NCI-H446 (cell line): ENCODE results near the gene PHF19.

Experiments
- DNase-seq, 2 experiments: peaks; one replicate each; lab custom pipeline; 2025; lab: John Stamatoyannopoulos, UW

The PHF19 gene

DNA sequence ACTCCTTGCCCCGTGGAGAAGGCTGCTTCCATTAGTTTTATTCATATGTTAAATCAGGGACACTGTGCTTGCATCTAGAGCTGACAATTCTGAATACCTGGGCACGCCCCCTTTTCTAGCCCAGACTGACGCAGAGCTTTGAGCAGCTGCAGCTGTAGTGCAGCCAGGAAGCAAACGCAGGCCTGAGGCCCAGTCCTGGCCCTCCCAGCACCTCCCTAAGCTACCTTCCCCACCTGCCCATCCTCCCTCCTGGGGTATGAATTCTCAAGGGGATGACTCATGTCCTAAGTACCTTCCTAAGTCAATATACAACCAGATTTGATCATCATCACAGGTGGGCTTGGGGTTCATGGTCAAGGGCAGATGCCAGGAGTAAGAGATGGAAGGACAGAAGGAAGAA is 3.5 kb downstream of the PHF19 start:
- DNase-seq = no peak

DNA sequence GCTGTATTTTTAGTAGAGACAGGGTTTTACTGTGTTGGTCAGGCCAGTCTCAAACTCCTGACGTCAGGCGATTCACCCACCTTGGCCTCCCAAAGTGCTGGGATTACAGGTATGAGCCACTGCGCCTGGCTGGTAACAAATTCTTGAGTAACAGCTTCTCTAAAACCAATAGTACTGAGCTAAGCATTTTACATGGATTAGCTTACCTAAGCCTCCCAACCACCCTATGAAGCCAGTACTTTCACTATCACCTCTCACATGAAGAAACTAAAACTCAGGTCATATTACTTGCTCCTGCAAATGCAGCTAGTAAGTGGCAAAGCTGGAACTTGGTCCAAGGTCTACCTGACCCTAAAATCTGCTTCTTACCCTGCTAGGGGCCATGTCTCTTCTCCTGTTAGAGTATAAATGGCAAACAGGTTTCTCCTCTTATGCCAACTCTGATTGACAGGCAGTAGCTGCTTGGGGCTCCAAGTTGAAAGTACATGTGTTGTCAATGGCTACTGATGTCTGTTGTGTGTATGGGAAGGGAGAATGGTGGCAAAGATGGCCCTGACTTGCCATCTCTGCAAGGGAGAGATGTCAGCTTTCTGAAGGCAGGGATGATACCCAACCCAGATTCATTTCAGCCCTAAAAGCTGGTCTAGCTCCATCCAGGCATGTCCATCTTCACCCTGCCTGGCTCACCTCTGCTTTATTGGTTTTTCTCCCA is 4.0 kb downstream of the PHF19 start:
- no peak for DNase-seq

DNA sequence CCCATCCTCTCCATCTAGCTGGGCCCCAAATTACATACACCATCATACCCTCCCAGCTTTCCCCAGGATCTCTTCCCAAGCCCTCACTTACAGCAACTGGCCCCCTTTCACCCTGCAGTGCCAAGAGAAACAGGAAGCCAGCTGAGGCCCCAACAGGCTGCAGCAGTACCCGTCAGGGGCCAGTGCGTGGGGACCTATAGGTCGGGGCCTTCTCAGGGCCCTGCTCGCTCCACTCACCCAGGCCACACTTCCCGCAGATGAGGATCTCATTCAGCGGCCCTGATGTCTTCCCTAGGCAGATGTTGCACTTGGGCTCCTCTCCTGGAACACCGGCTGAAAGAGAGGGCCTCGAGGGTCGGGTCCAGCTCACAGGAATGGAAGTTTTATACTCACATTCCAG is 6.8 kb downstream of the PHF19 start:
- no peak for DNase-seq

DNA sequence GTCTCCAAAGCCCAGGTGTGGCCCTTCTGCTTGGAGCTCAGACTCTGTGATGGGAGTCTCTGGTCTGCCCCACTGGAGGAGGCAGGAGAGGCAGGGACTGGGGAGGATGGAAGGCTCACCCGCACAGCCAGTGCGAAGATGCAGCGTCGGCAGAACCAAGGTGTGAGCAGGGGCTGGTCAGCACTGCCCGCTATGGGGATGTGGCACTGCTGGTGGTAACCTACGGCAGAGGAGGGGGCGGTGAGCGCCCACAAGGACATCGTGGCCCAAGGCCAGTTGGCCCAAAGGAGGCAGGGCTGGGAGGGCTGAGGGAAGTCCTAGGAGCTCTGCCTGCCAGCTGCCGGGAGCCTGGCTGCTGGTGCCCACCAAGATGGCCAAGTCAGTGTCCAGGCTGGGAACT is 7.3 kb downstream of the PHF19 start:
- no peak for DNase-seq

DNA sequence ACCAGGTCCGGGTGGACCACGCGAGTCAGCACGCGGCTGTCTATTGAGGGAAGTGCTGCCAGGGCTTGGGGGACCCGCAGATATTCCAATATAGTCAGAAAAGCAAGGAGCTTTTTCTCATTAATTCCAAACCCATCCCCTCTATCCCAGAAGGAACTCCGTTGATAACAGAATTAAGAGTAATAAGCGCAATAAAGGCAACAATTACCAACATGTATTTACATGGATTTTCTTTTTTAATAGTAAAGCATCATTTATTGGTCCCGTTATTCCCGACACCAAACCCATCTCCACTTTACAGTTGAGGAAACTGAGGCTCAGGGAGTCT is 7.7 kb downstream of the PHF19 start:
- DNase-seq = no peak

DNA sequence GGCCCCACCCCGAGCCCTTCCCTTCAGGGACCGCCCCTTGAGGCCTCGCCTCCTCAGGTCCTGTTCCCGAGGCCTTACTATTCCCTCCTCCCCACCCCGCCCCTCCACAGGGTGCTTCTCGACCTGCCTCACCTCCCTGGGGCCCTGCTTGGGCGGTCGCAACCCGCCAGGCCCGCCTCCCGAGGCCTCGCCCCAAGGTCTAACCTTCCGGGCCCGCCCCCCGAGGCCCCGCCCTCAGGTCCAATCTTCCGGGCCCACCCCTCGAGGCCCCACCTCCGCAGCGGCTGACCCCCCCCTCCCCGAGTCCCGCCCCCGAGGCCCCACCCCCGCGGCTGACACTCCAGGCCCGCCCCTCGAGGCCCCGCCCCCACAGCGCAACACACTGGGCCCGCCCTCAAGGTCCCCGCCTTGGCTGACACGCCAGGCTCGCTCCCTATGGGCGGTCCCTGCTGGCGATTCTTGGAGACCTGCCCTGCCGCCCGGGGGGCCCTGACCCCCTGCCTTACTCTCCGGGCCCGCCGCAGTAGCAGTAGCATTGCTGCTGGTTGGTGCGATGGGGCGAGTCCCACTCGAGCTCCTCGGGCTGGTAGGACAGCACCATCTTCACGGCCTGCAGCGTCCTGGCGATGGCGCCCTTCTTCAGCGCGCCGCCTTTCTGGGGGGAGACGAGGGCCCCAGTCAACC is 8.2 kb downstream of the PHF19 start:
- DNase-seq = no peak

DNA sequence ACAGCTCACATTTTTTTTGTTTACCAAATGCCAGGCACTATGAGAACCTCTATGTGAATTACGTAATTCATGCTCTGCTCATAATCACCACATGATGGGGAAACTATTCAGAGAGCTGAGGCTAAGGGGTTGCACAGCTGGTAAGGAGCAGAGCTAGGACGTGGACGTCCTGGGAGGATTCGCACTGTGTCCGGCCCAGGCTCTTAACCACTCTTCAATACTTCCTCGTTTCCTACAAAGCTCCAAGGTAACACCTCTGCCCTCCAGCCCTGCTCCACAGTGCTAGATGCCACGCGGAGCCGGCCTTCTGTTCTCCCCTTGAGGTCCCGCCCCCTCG is 8.7 kb downstream of the PHF19 start:
- DNase-seq = no peak

DNA sequence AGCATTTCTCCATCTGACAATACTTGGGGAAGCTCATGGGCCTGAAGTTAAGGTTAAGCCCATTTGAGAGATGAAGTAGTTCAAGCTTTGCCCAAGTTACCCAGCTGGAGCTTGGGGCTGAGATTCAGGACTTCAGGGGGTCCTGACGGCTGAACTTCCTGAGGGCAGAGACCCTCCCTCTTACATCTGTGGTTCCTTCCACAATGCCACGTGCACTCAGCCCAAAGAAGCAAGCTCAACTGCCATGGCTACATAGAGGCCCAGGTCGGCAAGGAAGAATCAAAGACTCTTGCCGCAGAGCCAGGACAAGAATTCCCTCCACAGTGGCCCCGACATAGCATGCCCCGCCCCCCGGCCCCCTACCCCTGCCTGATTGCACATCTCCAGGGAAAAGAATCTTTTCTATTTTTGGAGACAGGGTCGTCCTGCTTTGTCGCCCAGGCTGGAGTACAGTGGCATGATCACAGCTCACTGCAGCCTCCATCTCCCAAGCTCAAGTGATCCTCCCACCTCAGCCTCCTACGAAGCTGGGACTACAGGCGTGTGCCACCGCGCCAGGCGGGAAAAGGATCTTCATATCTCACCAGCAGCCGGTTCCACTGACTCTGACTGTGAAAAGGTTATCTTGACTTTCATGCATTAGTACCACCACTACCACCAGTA is 9.2 kb downstream of the PHF19 start:
- DNase-seq = no peak

DNA sequence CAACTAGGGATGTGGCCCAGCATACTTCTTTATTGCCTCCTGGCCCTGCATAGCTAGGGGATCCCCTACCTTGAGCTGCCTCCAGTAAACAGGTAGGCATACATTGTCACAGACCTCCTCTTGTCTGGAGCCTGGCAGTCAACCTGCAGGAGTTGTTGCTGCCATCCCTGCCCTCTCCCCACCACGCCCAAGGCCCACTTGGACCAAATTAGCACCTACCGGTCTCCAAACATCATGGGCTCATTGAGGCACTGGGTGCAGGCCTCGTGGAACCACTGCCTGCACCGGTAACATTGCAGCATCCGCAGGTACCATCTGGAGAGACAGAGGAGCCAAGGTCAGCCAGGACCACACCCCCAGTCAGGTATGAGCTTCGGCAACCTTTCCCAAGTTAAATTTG is 10.3 kb downstream of the PHF19 start:
- no peak for DNase-seq

DNA sequence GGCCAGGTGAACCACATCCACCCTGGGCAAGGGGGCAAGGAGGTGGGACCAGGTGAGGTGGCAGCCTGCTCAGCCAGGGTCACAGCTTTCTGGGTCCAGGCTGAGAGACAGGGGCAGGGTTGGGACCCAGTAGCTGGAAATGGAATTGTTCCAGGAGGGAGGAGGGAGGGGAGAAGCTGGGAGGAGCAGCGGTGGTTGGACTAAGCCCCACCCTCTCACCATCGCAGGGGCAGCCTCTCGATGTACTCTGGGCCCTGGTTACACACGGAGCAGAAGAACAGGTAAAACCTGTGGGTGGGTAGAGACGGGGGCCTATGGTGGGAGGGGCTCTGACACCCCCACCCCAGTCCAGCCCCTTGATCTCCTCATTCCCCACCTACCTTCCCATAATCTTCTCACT is 11.2 kb downstream of the PHF19 start:
- DNase-seq = no peak

DNA sequence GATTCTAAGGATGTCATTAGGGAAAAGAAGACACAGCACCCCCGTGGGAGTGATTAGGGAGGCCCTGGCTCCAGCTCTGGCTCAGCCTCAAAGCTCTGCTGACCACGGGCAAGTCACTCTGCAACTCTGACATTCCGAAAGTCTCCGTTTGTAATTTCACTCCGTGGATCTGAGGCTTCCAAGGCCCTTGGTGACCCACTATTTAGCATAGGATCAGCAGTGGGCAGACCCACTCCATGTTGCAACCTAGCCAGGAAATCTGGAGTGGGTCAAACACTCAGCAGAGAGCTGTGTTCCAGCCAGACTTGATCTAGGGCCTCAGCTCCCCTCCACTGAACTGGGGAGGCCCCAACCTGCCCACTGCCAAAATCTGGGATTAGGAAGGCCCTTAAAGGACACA is 11.8 kb downstream of the PHF19 start:
- DNase-seq = no peak

DNA sequence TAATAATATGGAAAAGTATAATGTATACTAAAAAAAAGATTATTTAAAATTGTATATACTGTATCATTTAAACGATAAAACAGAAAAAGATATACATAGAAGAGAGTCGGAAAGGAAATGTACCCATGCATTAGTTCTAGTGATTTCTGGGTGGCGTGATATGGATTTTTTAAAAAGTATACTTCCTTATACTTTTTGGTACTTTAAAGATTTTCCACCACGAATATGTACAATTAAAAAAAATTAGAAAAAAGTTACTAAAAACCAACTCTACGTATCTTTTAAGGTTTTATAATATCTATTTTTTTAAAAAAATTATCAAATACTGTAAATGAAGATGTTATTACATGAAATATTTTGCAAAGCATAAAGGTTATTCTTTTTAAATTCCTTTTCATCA is 12.3 kb downstream of the PHF19 start:
- DNase-seq = no peak

DNA sequence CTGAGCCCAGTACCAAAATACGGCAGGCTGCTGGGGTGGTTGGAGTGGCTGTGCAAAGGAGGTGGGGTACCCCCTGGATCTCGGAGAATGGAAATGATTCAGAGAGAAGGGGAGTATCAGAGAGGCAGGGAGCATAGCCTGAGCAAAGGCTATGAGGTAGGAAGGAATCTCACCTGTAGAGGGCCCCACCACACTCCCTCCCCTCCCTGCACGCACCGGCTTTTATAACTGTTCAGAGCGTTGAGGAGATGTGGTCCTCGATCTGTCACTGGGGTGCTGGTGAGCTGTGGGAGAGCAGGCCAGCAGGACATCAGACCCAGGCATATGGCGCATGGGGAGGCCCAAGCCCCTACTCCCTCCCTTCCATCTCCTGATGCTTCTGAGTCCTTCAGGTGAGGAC is 13.2 kb downstream of the PHF19 start:
- DNase-seq = no peak

DNA sequence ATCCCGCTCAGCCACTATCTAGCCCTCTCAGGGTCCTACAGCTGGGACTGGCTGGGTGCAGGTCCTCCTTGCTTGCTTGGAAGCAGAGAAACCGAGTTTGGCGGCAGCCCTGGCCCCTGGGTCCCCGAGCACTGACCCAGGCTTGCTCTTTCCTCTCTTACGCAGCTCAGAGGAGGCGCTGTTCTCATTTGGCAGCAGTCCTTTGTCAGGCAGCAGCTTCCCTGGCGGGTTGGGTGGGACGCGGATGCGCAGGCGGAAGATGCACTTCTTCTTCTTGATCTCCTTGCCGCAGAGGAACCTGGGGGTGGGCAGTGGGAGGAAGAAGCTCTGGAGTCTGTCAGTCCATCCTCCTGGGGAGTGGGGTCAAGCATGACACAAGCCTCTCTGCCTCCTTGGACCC is 14.5 kb downstream of the PHF19 start:
- DNase-seq = no peak

DNA sequence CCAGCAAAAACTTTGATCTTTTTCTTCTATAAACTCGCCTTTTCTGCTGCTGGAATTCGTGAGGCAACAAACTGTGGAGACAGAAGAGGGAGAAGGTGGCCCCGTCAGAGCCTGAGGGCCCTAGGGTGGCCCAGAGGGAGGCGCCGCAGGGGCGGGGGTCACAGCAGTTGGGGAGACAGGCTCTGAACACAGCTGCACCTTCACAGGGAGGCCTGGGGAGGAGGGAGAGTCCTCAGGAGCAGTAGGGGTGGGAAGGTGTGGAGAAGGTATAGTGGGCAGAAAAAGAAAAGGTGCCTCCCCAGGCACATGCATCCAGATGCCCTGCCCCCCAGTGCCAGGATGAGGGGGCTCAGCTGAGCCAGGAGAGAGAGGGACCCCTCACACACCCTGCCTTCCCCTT is 15.1 kb downstream of the PHF19 start:
- no peak for DNase-seq

DNA sequence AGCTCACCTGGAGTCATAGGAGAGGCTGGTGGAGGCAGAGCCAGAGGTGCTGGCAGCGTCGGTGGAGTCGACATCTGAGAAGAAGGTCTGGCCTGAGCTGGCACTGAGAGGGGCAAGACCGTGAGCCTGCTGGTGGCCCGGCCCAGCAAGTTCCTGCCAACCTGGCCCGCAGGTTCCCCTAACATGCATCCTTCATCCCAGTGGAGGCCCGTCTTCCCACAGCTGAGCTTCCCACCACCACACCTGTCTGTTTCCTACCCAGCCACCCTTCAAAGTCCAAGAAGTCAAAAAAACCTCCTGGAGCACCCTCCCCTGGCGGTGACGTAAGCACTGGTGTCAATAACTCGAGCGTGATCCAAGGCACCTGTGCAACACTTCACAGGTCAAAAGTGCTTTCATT is 16.9 kb downstream of the PHF19 start:
- DNase-seq = no peak

DNA sequence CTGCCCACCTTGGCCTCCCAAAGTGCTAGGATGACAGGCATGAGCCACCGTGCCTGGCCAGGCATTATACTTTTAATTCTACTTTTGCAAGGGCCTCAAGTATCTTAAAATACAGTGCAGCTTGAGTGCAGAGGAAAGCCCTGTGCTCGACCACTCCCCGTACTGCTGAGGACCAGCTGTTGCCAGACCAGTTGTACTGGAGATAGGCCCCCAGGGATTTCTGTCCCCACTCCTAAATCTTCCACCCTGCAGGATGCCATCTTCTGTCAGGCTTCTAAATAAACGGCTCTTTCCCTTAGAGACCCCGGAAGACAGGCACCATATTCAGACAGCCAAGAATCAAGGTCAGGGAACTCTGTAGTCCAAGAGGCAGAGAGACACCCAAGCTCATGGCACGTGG is 17.6 kb downstream of the PHF19 start:
- DNase-seq = no peak

DNA sequence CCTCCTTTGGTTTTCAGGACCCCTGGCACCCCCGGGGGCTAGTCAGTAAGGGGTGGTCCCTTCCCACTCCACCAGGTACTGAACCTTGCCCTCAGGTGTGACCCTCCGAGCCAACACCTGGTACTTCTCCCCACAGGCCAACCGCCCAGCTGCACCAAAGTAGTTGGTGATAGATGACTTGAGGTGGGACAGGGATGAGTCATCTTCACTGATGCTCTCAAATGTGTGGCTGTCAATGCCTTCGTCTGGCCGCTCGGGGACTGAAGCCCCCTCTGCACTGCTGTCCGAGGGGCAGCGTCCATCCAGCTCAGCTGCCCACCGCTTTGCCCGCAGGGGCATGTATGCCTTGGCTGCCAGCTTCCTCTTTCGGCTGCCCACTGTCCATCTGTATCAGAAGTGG is 19.1 kb downstream of the PHF19 start:
- no peak for DNase-seq

DNA sequence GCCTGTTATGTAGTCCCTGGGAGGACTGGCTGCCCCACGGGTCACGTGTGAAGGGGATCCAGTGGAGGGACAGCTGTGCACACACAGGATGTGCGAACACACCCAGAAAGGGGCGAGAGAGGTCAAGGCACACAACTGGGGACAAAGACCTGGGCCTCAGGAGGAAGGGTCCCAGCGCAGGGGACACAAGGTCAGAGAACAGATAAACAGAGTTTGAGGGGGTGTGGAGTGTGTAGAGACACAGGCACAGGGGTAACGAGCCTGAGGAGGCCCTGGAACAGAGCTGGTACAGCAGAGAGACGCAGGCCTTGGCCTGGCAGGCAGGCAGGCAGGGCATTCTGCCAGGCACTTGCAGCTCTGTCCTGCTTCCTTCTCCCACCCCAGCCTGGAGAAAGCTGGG is 19.5 kb downstream of the PHF19 start:
- peak in 1 of 2 experiments; percentile 36 for DNase-seq

DNA sequence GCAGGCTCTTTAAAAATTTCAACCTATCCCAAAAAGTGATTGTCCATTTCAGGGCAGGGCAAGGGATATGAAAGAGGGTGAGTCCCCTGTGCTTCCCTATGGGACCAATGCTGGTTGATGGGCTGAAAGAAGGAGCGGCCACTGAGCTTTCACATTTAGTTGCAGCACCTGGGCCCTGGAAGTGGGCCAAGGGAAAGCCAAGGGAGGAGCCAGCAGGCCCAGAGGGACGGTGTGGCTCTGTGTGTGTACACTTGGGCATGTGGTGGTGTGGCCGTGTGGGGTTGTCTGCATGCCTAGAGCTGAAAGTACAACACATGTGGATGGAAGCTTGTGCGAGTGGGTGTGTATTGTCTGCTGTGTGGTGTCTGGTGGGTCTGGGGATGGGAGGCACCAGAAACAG is 20.3 kb downstream of the PHF19 start:
- DNase-seq = peak; percentile 68 to 83

DNA sequence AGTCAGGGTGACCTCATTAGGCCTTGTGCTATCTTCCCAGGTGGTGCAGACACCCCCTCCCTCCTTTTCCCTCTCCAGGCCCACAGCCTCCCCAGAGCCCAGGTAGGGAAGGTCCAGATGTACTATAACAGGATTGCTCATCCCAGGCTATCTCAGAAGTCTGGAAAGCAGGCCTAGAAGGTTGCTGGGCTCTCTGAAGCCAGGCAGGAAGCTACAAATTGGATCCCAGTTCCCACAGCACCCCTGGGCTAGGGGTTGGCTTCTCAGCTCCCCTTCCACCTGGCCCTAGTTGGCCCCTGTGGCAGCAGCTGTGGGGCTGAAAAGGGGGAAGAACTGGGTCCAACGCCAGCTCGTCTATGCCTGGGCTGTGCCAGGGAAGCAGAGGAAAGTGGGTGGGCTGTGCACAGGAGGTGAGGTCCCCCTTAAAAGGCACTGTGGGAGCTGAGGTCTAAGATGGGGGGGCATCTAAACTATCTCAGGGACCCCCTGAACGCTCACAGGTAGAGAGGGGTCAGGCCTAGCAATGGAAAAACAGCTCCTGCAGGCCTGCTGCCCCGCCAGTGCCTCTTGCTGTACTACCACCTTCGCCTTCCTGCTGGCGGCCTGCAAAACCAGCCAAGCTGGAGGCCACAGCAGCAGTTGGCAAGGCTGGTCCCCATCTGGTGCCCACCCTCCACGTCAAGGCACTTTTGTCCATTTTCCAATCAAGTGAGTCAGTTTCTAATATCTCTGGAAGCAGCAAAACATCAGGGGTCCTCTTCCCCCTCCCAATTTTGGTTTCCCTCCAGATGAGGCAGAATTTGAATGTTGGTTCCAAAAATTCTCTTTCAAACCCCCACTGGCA is 20.9 kb downstream of the PHF19 start:
- peak; percentile 71 to 91 for DNase-seq

DNA sequence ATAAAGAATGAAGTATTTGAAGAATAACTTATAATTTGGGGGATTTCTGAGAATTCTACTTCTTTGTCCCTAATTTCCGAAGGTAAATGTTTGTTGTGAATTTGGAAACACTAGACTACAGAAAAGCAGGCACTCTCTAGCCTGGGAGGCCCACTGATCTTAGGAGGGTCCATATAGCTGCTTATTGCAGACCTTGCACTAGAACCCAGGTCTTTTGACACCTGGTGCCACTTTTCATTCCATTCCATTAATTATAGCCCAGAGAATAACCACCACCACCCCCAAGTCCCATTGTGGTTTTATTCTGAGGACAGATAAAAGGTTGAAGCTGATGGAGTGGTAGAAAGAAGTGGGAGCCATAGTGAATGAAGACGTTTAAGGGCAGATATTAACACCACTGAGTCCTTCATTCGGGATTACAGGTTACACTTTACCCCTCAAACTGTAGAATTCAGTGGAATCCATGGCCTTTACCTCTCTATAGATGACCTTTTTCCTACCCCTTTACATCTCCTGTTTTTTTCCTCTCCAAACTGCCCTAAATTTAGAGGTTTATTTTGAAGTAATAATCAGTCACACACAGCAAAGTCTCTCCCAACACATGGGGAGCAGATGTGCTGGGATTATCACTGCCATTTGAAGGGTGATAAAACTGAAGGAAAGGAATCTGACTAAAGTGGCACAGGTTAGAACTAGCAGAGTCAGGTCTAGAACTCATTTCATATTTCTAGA is 22.2 kb downstream of the PHF19 start:
- no peak for DNase-seq
